HEK293T (cell line): ENCODE data around the gene PTPRG.

Experiments used
- CTCF ChIA-PET: fragments of 350-600 bp; formaldehyde crosslinking; extraction: SDS; loops from one replicate; lab custom pipeline; 2021; ENCODE audit warnings: antibody characterized with exemption, inconsistent platforms; lab: Yijun Ruan, JAX
- POLR2A ChIA-PET: fragments of 350-600 bp; formaldehyde crosslinking; extraction: SDS; loops from one replicate; lab custom pipeline; 2020; ENCODE audit warnings: antibody characterized with exemption, inconsistent platforms; lab: Yijun Ruan, JAX
- DNase-seq: peaks from one replicate; pipeline ENCODE4 v3.0.0; 2012; ENCODE audit warnings: mixed read lengths; ENCODE audit errors: extremely low spot score
- ARNT ChIP-seq: fragments of 450-650 bp; IDR thresholded peaks from 2 replicates; pipeline ENCODE4 v1.6.1; 2017; ENCODE audit warnings: mild to moderate bottlenecking
- BHLHE40 ChIP-seq: fragments of 450-650 bp; IDR thresholded peaks from 2 replicates; pipeline ENCODE4 v1.6.1; 2016; ENCODE audit warnings: mild to moderate bottlenecking, moderate library complexity, borderline replicate concordance
- CTBP1 ChIP-seq: fragments of 450-650 bp; IDR thresholded peaks from 2 replicates; pipeline ENCODE4 v1.6.1; 2016; ENCODE audit warnings: borderline replicate concordance
- ELF4 ChIP-seq: fragments of 450-650 bp; IDR thresholded peaks from 2 replicates; pipeline ENCODE4 v1.6.1; 2017; ENCODE audit warnings: antibody characterized with exemption
- FOXA1 ChIP-seq: fragments of 450-650 bp; IDR thresholded peaks from 2 replicates; pipeline ENCODE4 v1.6.1; 2016; ENCODE audit warnings: mild to moderate bottlenecking
- FOXK2 ChIP-seq: fragments of 450-650 bp; IDR thresholded peaks from 2 replicates; pipeline ENCODE4 v1.6.1; 2016; ENCODE audit warnings: mild to moderate bottlenecking
- FOXM1 ChIP-seq: fragments of 450-650 bp; IDR thresholded peaks from 2 replicates; pipeline ENCODE4 v1.6.1; 2017; ENCODE audit warnings: mild to moderate bottlenecking, borderline replicate concordance
- HDGF ChIP-seq: fragments of 450-650 bp; IDR thresholded peaks from 2 replicates; pipeline ENCODE4 v1.6.1; 2017; ENCODE audit warnings: antibody characterized with exemption, borderline replicate concordance
- L3MBTL2 ChIP-seq: fragments of 450-650 bp; conservative IDR thresholded peaks from 2 replicates; pipeline ENCODE4 v1.6.1; 2016; ENCODE audit warnings: mild to moderate bottlenecking
- LEF1 ChIP-seq: fragments of 450-650 bp; IDR thresholded peaks from 2 replicates; pipeline ENCODE4 v1.6.1; 2017; ENCODE audit warnings: mild to moderate bottlenecking, borderline replicate concordance
- NFRKB ChIP-seq: fragments of 450-650 bp; IDR thresholded peaks from 2 replicates; pipeline ENCODE4 v1.6.1; 2016; ENCODE audit warnings: mild to moderate bottlenecking, moderate library complexity
- PKNOX1 ChIP-seq: fragments of 450-650 bp; IDR thresholded peaks from 2 replicates; pipeline ENCODE4 v1.6.1; 2016
- SP1 ChIP-seq: fragments of 450-650 bp; IDR thresholded peaks from 2 replicates; pipeline ENCODE4 v1.6.1; 2017
- SUZ12 ChIP-seq: fragments of 450-650 bp; IDR thresholded peaks from 2 replicates; pipeline ENCODE4 v1.6.1; 2016; ENCODE audit warnings: mild to moderate bottlenecking
- TARDBP ChIP-seq: fragments of 450-650 bp; IDR thresholded peaks from 2 replicates; pipeline ENCODE4 v1.6.1; 2016
- ZNF384 ChIP-seq: fragments of 450-650 bp; IDR thresholded peaks from 2 replicates; pipeline ENCODE4 v1.6.1; 2016

Gene PTPRG

GRCh38 chr3:62093025-62093424 lies 531.7 kb downstream of the PTPRG start:
- CTCF ChIA-PET = no interaction called here
- POLR2A ChIA-PET = no interaction called here
- no peak for DNase-seq
- TF ChIP-seq CTBP1 (no peak), BHLHE40 (no peak), SP1 (no peak), NFRKB (no peak), FOXA1 (no peak), ELF4 (no peak), HDGF (no peak), FOXM1 (no peak), ZNF384 (no peak), L3MBTL2 (no peak), ARNT (no peak), TARDBP (no peak), LEF1 (no peak), SUZ12 (no peak), PKNOX1 (no peak)

GRCh38 chr3:62094461-62094860 lies 533.1 kb downstream of the PTPRG start:
- TF ChIP-seq PKNOX1 = no peak
- POLR2A ChIA-PET = no interaction called here
- CTCF ChIA-PET = no interaction called here
- no peak for DNase-seq

- ChIA-PET POLR2A (no interaction called here), CTCF (no interaction called here)
- TF ChIP-seq ELF4 = no peak
- no peak for TF ChIP-seq PKNOX1
- TF ChIP-seq ZNF384 = no peak
- TF ChIP-seq FOXK2 = no peak
- TF ChIP-seq LEF1 = no peak
- no peak for TF ChIP-seq FOXM1
- no peak for TF ChIP-seq FOXA1
- no peak for TF ChIP-seq BHLHE40
- TF ChIP-seq CTBP1 = no peak
- no peak for TF ChIP-seq NFRKB
- no peak for TF ChIP-seq L3MBTL2
- no peak for TF ChIP-seq ARNT
- no peak for TF ChIP-seq TARDBP
- TF ChIP-seq SP1 = no peak
- TF ChIP-seq HDGF = no peak
- no peak for TF ChIP-seq SUZ12
- DNase-seq = no peak
Observed at GRCh38 chr3:62095080-62095479, 533.7 kb downstream of the PTPRG start.

DNA sequence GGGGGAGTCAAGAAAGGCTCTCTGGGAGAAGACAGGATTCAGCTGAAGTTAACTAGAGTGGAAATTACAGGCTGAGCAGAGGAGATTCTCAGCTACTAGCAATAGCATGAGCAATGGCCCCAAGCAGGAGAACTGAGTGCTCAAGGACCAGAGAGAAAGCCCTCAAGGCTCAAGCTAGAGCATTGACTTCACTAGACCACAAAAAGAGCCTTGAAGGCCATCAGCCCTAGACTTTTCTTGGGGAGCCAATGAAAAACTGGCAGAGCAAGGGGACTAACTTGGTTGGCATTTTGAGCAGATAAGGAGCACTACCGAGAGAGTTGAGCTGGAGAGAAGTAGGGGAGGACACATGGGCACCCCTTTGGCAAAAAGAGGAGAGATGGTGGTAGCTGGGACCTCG lies 534.4 kb downstream of the PTPRG start:
- no peak for DNase-seq
- ChIA-PET CTCF (no interaction called here), POLR2A (interaction anchor here (0.9 kb wide), 1 partner anchor 9 kb away, joined by 3 read pairs; no protein-coding TSS in a partner anchor)
- TF ChIP-seq SUZ12 (no peak), LEF1 (no peak), TARDBP (no peak), FOXA1 (no peak), FOXM1 (no peak), ELF4 (no peak), NFRKB (no peak), BHLHE40 (no peak), CTBP1 (no peak)

DNA sequence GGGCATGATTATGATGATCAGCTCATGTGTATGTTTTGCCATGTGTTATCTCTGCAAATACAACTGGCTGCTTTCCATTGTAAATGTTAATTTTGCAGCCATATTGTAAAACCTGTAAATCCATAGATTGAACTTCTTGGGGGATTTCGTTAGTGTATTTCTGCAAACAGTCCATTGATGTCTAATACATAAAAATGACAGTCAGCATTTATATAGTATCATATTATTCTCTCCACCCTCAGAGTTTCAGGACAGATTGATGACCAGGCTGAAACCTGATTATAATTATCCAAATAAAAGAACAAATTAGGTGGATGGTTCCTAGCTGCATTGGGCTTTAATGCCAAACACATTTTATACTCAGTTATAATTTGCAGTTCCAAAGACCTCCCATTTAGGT lies 535.1 kb downstream of the PTPRG start:
- DNase-seq = no peak
- ChIA-PET POLR2A (interaction anchor here (0.9 kb wide), 1 partner anchor 8 kb away, joined by 3 read pairs; no protein-coding TSS in a partner anchor), CTCF (interaction anchor here (0.5 kb wide), 1 partner anchor 24 kb away, joined by 3 read pairs; no protein-coding TSS in a partner anchor)
- no peak for TF ChIP-seq CTBP1
- TF ChIP-seq NFRKB = no peak
- no peak for TF ChIP-seq BHLHE40
- TF ChIP-seq PKNOX1 = no peak
- no peak for TF ChIP-seq FOXA1
- no peak for TF ChIP-seq LEF1
- TF ChIP-seq SUZ12 = no peak
- TF ChIP-seq ELF4 = no peak
- no peak for TF ChIP-seq ZNF384
- no peak for TF ChIP-seq ARNT
- no peak for TF ChIP-seq FOXK2
- TF ChIP-seq HDGF = no peak
- no peak for TF ChIP-seq SP1
- no peak for TF ChIP-seq L3MBTL2
- TF ChIP-seq FOXM1 = no peak
- TF ChIP-seq TARDBP = no peak

DNA sequence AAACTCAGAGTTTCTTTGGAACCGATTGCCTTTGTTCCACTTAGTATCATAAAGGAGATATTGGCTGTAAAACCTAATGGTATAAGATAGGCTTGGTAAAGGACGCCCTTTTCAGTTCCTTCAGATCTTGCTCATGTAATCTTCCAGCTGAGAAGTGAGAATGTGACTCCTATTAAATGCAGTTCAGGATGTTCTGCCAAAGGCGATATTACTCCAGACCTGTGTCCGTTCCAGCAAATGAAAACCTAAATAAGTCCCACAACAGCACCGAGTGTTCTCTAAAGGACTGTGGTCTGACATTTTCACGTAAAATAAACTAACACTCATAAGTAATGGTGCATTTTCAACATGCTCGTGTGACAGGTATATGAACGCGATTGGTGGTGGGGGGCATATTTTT lies 535.8 kb downstream of the PTPRG start:
- POLR2A ChIA-PET = no interaction called here
- CTCF ChIA-PET = no interaction called here
- no peak for DNase-seq
- TF ChIP-seq BHLHE40 (no peak), ARNT (no peak), ZNF384 (no peak), LEF1 (no peak), L3MBTL2 (no peak), FOXM1 (no peak), TARDBP (no peak), NFRKB (no peak), FOXA1 (no peak), SP1 (no peak), SUZ12 (no peak), FOXK2 (no peak), ELF4 (no peak), HDGF (no peak), PKNOX1 (no peak), CTBP1 (no peak)
